GM12878 (cell line): Measurements from ENCODE around the gene ACRBP. TPM values are rescaled to one million over a fixed set of nuclear protein-coding genes. Genes with fewer than 3 reads are reported as not detected.
A peak's percentile ranks its signal among the peaks of the same experiment; 100 is the strongest.

ENCODE experiments used
- ATAC-seq: fragments of 200-7000 bp; cut with Tn5 transposase; 3 replicates; pipeline ENCODE4 v1.9.1; 2020; ENCODE audit warnings: mild to moderate bottlenecking, moderate library complexity
- BruUV-seq: library from RNA; stranded (reverse); fragments of 400-500 nt; replicated peaks from 2 replicates; lab custom pipeline; 2021; lab: Mats Ljungman, UMichigan
- CTCF ChIA-PET: fragments of 300-600 bp; sonication (Branson Sonifier 250); formaldehyde crosslinking; extraction: SDS; loops from one replicate; lab custom pipeline; 2021; ENCODE audit warnings: inconsistent platforms; lab: Yijun Ruan, JAX
- POLR2A ChIA-PET: fragments of 350-600 bp; formaldehyde crosslinking; extraction: SDS; loops from one replicate; lab custom pipeline; 2021; ENCODE audit warnings: inconsistent platforms; lab: Charles Lee
- RAD21 ChIA-PET: fragments of 300-600 bp; sonication (Branson Sonifier 250); formaldehyde crosslinking; loops from one replicate; lab custom pipeline; 2023; ENCODE audit warnings: antibody characterized with exemption; ENCODE audit not compliant: unreplicated experiment; lab: Charles Lee
- SMC1A ChIA-PET: fragments of 300-600 bp; sonication (Branson Sonifier 250); formaldehyde crosslinking; loops from one replicate; lab custom pipeline; 2023; ENCODE audit not compliant: unreplicated experiment, uncharacterized antibody; lab: Charles Lee
- DNase-seq: peaks from one replicate; pipeline ENCODE4 v3.0.0-alpha.2; 2011; ENCODE audit warnings: low read depth, low spot score
- FAIRE-seq: peaks from 3 replicates; lab custom pipeline; 2011; peaks lifted over from hg19 to GRCh38; lab: Jason Lieb, UNC
- H2AFZ ChIP-seq: 2 replicates; pipeline ENCODE4 v1.6.0; 2011; ENCODE audit warnings: low read depth, low read length, control low read depth; ENCODE audit not compliant: control insufficient read depth
- H3K27ac ChIP-seq: 2 replicates; pipeline ENCODE4 v1.5.1; 2011; ENCODE audit warnings: control low read depth; ENCODE audit not compliant: control insufficient read depth, insufficient read depth
- H3K27me3 ChIP-seq, 2 experiments: replicated peaks in 1 of 2; 2 replicates each; pipeline versions ENCODE4 v1.6.0 to v1.6.1; 2011; ENCODE audit warnings: low read length in 1 of 2; ENCODE audit not compliant: control insufficient read depth in 2 of 2, insufficient read depth in 2 of 2
- H3K36me3 ChIP-seq, 2 experiments: 2 replicates each; pipeline ENCODE4 v1.5.1; 2011; ENCODE audit warnings: low read length in 1 of 2; ENCODE audit not compliant: control insufficient read depth in 2 of 2, insufficient read depth in 2 of 2
- H3K4me1 ChIP-seq: 2 replicates; pipeline ENCODE4 v1.6.1; 2011; ENCODE audit warnings: mild to moderate bottlenecking, low read length, moderate library complexity, mixed read lengths; ENCODE audit not compliant: control insufficient read depth, insufficient read depth
- H3K4me2 ChIP-seq: 2 replicates; pipeline ENCODE4 v1.6.0; 2011; ENCODE audit warnings: control low read depth; ENCODE audit not compliant: control insufficient read depth, insufficient read depth
- H3K4me3 ChIP-seq: fragments of 200-600 bp; sonication (generic); 2 replicates; pipeline ENCODE4 v1.5.1; 2016
- H3K79me2 ChIP-seq: 2 replicates; pipeline ENCODE4 v1.6.0; 2011; ENCODE audit warnings: low read length; ENCODE audit not compliant: control insufficient read depth, insufficient read depth
- H3K9ac ChIP-seq: 2 replicates; pipeline ENCODE4 v1.8.0; 2011; ENCODE audit warnings: low read length, control low read depth, mixed read lengths; ENCODE audit not compliant: control insufficient read depth, insufficient read depth
- H3K9me3 ChIP-seq: replicated peaks from 3 replicates; pipeline ENCODE4 v1.5.1; 2011; ENCODE audit warnings: mild to moderate bottlenecking, low read length; ENCODE audit not compliant: control insufficient read depth, insufficient read depth
- H4K20me1 ChIP-seq: 2 replicates; pipeline ENCODE4 v1.6.0; 2011; ENCODE audit not compliant: control insufficient read depth, insufficient read depth
- CTCF ChIP-seq, 3 experiments: IDR thresholded peaks in 2 of 3; conservative IDR thresholded peaks in 1 of 3; 2 replicates each; pipeline ENCODE4 v1.5.1; 2011; ENCODE audit warnings: low read depth in 3 of 3, low read length in 3 of 3, mild to moderate bottlenecking in 3 of 3, control low read depth in 2 of 3, moderate library complexity in 2 of 3, inconsistent platforms in 1 of 3, mixed read lengths in 1 of 3; ENCODE audit not compliant: control insufficient read depth in 2 of 3, insufficient read depth in 1 of 3; ENCODE audit errors: extremely low read depth in 1 of 3
- IRF4 ChIP-seq: IDR thresholded peaks from 2 replicates; pipeline ENCODE4 v1.6.1; 2011; ENCODE audit warnings: low read depth, low read length
- REST ChIP-seq: IDR thresholded peaks from 2 replicates; pipeline ENCODE4 v1.6.1; 2012; ENCODE audit warnings: mild to moderate bottlenecking, low read depth, low read length
- WGBS: methylation state at CpG from one replicate; pipeline ENCODE4 v1.1.6; 2016; ENCODE audit warnings: low lambda C conversion rate; ENCODE audit not compliant: insufficient replicate concordance, insufficient coverage; ENCODE audit errors: missing lambda C conversion rate; 5-methylcytosine and 5-hydroxymethylcytosine counted together
- in situ Hi-C: fragments of 300-500 bp; cut with MboI; formaldehyde crosslinking; loops from 9 replicates; pipeline ENCODE4 v1.14.3; 2018; ENCODE audit warnings: mixed read lengths
- intact Hi-C: fragments of 100-400 bp; cut with micrococcal nuclease; formaldehyde crosslinking; loops from one replicate; pipeline ENCODE4 v1.14.2; 2022; ENCODE audit not compliant: unreplicated experiment
- polyA plus RNA-seq, 11 experiments: library from polyadenylated mRNA; depleted of rRNA in 4 of 11; unstranded in 6 of 11; stranded (reverse) in 5 of 11; fragments of >200 nt; fragmentation: Nextera tagmentation in 4 of 11; fragmentation: Illumina TruSeq in 1 of 11; extraction: Ambion mirVana in 4 of 11; extraction: Trizol in 1 of 11; gene quantifications; 1 replicate in 1 of 11; 2 replicates in 10 of 11; pipeline versions ENCODE4 v1.2.1 to v1.2.3, GENCODE V29; 2011 to 2016; ENCODE audit warnings: inconsistent platforms in 2 of 11, missing spikeins in 2 of 11, low read depth in 1 of 11
- total RNA-seq, 4 experiments: library from RNA; depleted of rRNA in 3 of 4; stranded (reverse); fragments of >200 nt in 3 of 4; fragmentation: Illumina TruSeq in 1 of 4; extraction: Trizol in 1 of 4; gene quantifications; 2 replicates each; pipeline versions ENCODE4 v1.2.1 to v1.2.3, GENCODE V29; 2013 to 2021

ACRBP gene
- total and polyA plus RNA-seq, 10 of the 15 experiments (the other 5 are each of a cell fraction or from before 2014, with no cell fraction given): 0.54 to 1.4 (median 0.87) TPM

DNA sequence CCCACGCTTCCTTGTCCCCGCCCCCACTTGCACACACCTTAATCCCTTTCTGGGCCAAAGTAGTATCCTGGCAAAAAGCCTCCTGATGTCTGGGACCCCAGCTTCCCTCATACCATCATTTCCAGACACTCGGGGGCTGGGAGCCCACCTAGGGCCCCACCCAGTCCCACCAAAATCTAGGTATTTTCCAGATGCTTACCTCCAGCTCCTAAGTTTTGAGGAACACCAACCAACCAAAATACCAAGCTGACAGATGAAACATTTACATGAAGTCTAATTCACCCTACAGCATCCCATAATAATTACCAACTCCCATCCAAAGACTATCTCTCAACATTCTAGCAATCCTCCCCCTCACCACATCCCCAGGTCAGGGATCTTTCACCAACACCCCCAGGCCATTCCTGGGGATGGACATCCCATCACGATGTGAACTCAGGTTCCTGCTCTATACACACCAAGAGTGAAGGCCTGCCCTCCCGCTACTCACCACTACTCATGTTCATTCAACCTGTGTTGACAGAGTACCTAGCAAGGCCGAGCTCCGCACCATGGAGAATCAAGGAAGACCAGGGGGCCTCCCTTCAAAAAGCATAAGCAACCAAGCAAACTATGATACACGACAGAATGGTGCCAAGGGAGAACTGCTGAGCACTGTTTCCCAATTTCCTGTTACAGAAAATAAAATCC, 38.5 kb downstream of the ACRBP start:
- H3K4me2 ChIP-seq: no peak overlapping the region

More for the DNA sequence above, 38.5 kb downstream of the ACRBP start:
- ChIA-PET POLR2A (interaction anchor here (0.6 to 1.7 kb wide), 7 partner anchors 14 to 170 kb away, joined by 3 to 8 read pairs (median 6); partner anchors contain the start of gene LPAR5), RAD21 (interaction anchor here (1.2 to 1.5 kb wide), 2 partner anchors 27 to 80 kb away, joined by 4 read pairs; partner anchors contain the start of genes LPAR5 and ZNF384), CTCF (interaction anchor here (0.9 to 1.5 kb wide), 3 partner anchors 19 to 166 kb away, joined by 3 to 5 read pairs (median 4); no protein-coding TSS in a partner anchor), SMC1A (interaction anchor here (0.6 to 1.2 kb wide), 3 partner anchors 35 to 145 kb away, joined by 3 to 4 read pairs (median 4); partner anchors contain the start of gene ZNF384)
- H3K4me1 ChIP-seq: peaks cover 45% of the 10 kb centered on the region
- no peak overlapping the region for H3K27ac ChIP-seq
- no peaks in the 10 kb centered on the region for H3K9me3 ChIP-seq
- no peaks in the 10 kb centered on the region for H3K36me3 ChIP-seq
- WGBS: 51% methylated on average over 8 of the region's 8 CpGs
- DNase-seq (no peak), FAIRE-seq (no peak), ATAC-seq (no peak)
- no TSS peak for BruUV-seq
- intact Hi-C loops: no loop called here
- no peaks in the 10 kb centered on the region for H3K27me3 ChIP-seq
- H3K9ac ChIP-seq: no peak overlapping the region
- no peak overlapping the region for H2AFZ ChIP-seq
- TF ChIP-seq IRF4 (no peak), CTCF (IDR thresholded peaks at IDR 0.05 in 2 of 3, conservative IDR thresholded peaks at IDR 0.05 in 1 of 3; ENCODE audit: control insufficient read depth in 2 of 3, extremely low read depth in 1 of 3, insufficient read depth in 1 of 3, low read depth in 3 of 3, low read length in 3 of 3) (peak in 1 of 3 experiments; percentile 10; a peak in 1 of 6 replicates), REST (no peak)
- no peak overlapping the region for H3K4me3 ChIP-seq
- peaks cover 26% of the 10 kb centered on the region for H3K79me2 ChIP-seq
- in situ Hi-C loops: no loop called here
- peaks cover 14% of the 10 kb centered on the region for H4K20me1 ChIP-seq
